Osteoblast (primary cell): ENCODE measurements around the gene SMYD2. TPM values are rescaled to one million over a fixed set of nuclear protein-coding genes. Genes with fewer than 3 reads are reported as not detected.

ENCODE experiments used
- DNase-seq: peaks from one replicate; pipeline ENCODE4 v3.0.0; 2011; ENCODE audit warnings: low spot score, mixed read lengths; ENCODE audit not compliant: insufficient read length; ENCODE audit errors: missing footprints
- H2AFZ ChIP-seq: 2 replicates; pipeline ENCODE4 v1.6.0; 2011; ENCODE audit warnings: mild to moderate bottlenecking, low read length
- H3K27ac ChIP-seq: 2 replicates; pipeline ENCODE4 v1.5.1; 2011; ENCODE audit warnings: mild to moderate bottlenecking, low read depth, low read length, moderate library complexity
- H3K27me3 ChIP-seq: 2 replicates; pipeline ENCODE4 v1.6.0; 2012; ENCODE audit warnings: mild to moderate bottlenecking, control low read depth, inconsistent platforms, low read length, moderate library complexity; ENCODE audit not compliant: insufficient read depth
- H3K36me3 ChIP-seq: 2 replicates; pipeline ENCODE4 v1.5.1; 2011; ENCODE audit warnings: mild to moderate bottlenecking, low read length, control low read depth, moderate library complexity; ENCODE audit not compliant: insufficient read depth
- H3K4me1 ChIP-seq: 2 replicates; pipeline ENCODE4 v1.5.1; 2011; ENCODE audit warnings: mild to moderate bottlenecking, low read length, control low read depth, moderate library complexity; ENCODE audit not compliant: insufficient read depth
- H3K4me2 ChIP-seq: 2 replicates; pipeline ENCODE4 v1.6.0; 2011; ENCODE audit warnings: mild to moderate bottlenecking, low read length; ENCODE audit not compliant: insufficient read depth
- H3K4me3 ChIP-seq: fragments of 200-600 bp; sonication (generic); 3 replicates; pipeline ENCODE4 v1.5.1; 2012; ENCODE audit warnings: mild to moderate bottlenecking, low read length, inconsistent platforms; ENCODE audit not compliant: insufficient read depth
- H3K79me2 ChIP-seq: 2 replicates; pipeline ENCODE4 v1.6.0; 2012; ENCODE audit warnings: mild to moderate bottlenecking, low read length, control low read depth, inconsistent platforms; ENCODE audit not compliant: insufficient read depth
- H3K9me3 ChIP-seq: 2 replicates; pipeline ENCODE4 v1.5.1; 2011; ENCODE audit warnings: low read depth, low read length, control low read depth
- H4K20me1 ChIP-seq: 2 replicates; pipeline ENCODE4 v1.6.0; 2012; ENCODE audit warnings: mild to moderate bottlenecking, low read length, control low read depth; ENCODE audit not compliant: insufficient read depth
- CTCF ChIP-seq: IDR thresholded peaks from 2 replicates; pipeline ENCODE4 v1.5.1; 2011; ENCODE audit warnings: mild to moderate bottlenecking, low read depth, low read length, moderate library complexity; ENCODE audit errors: extremely low read depth
- total RNA-seq: library from RNA; depleted of rRNA; stranded (reverse); fragments of >200 nt; gene quantifications from 2 replicates; pipeline ENCODE4 v1.2.3, GENCODE V29; 2012

The SMYD2 gene
- total RNA-seq, 1 donor = 39.4 TPM

- Histone ChIP-seq H3K27me3 (no peaks in the 10 kb centered on the region), H3K4me2 (peak overlapping the region; percentile 0), H3K79me2 (peaks cover 67% of the 10 kb centered on the region), H3K27ac (peak overlapping the region; percentile 43), H2AFZ (no peak overlapping the region), H4K20me1 (peaks cover under 1% of the 10 kb centered on the region), H3K4me3 (no peak overlapping the region), H3K4me1 (peaks cover 28% of the 10 kb centered on the region), H3K36me3 (peaks cover 94% of the 10 kb centered on the region), H3K9me3 (no peaks in the 10 kb centered on the region)
- TF ChIP-seq CTCF = no peak
- no peak for DNase-seq
Measured at GRCh38 chr1:214377485-214377884, 96.5 kb downstream of the SMYD2 start.

- H3K4me2 ChIP-seq = peak overlapping the region; percentile 30
- H3K4me1 ChIP-seq = peaks cover 24% of the 10 kb centered on the region
- H3K36me3 ChIP-seq = peaks cover 94% of the 10 kb centered on the region
- H3K4me3 ChIP-seq = no peak overlapping the region
- H3K27ac ChIP-seq = peak overlapping the region; percentile 56
- no peaks in the 10 kb centered on the region for H3K9me3 ChIP-seq
- H3K27me3 ChIP-seq = no peaks in the 10 kb centered on the region
- no peak overlapping the region for H2AFZ ChIP-seq
- no peak for TF ChIP-seq CTCF
- H3K79me2 ChIP-seq = peaks cover 69% of the 10 kb centered on the region
- H4K20me1 ChIP-seq = no peaks in the 10 kb centered on the region
- no peak for DNase-seq
Measured at GRCh38 chr1:214377886-214378285, 96.9 kb downstream of the SMYD2 start.

GRCh38 chr1:214378492-214378891 is 97.5 kb downstream of the SMYD2 start:
- Histone ChIP-seq H4K20me1 (no peaks in the 10 kb centered on the region), H3K27ac (peak overlapping the region; percentile 56), H3K4me2 (peak overlapping the region; percentile 30), H3K79me2 (peaks cover 75% of the 10 kb centered on the region), H3K36me3 (peaks cover 94% of the 10 kb centered on the region), H2AFZ (no peak overlapping the region), H3K4me1 (peaks cover 22% of the 10 kb centered on the region), H3K9me3 (no peaks in the 10 kb centered on the region), H3K4me3 (no peak overlapping the region), H3K27me3 (no peaks in the 10 kb centered on the region)
- DNase-seq = no peak
- no peak for TF ChIP-seq CTCF

GRCh38 chr1:214379236-214379970 is 98.4 kb downstream of the SMYD2 start:
- Histone ChIP-seq H3K4me3 (no peak overlapping the region), H3K36me3 (peaks cover 94% of the 10 kb centered on the region), H3K9me3 (no peaks in the 10 kb centered on the region), H3K4me1 (peaks cover 22% of the 10 kb centered on the region), H3K79me2 (peaks cover 77% of the 10 kb centered on the region), H2AFZ (no peak overlapping the region), H3K27ac (no peak overlapping the region), H3K4me2 (no peak overlapping the region), H4K20me1 (no peaks in the 10 kb centered on the region), H3K27me3 (no peaks in the 10 kb centered on the region)
- no peak for TF ChIP-seq CTCF
- DNase-seq = no peak
